Measurements from ENCODE around the gene UMPS.

GRCh38 chr3:124780761-124781475 is 50.7 kb downstream of the UMPS start:
- TF ChIP-seq, protein P1, sequence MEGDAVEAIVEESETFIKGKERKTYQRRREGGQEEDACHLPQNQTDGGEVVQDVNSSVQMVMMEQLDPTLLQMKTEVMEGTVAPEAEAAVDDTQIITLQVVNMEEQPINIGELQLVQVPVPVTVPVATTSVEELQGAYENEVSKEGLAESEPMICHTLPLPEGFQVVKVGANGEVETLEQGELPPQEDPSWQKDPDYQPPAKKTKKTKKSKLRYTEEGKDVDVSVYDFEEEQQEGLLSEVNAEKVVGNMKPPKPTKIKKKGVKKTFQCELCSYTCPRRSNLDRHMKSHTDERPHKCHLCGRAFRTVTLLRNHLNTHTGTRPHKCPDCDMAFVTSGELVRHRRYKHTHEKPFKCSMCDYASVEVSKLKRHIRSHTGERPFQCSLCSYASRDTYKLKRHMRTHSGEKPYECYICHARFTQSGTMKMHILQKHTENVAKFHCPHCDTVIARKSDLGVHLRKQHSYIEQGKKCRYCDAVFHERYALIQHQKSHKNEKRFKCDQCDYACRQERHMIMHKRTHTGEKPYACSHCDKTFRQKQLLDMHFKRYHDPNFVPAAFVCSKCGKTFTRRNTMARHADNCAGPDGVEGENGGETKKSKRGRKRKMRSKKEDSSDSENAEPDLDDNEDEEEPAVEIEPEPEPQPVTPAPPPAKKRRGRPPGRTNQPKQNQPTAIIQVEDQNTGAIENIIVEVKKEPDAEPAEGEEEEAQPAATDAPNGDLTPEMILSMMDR (IDR thresholded peaks at IDR 0.05) = no peak
- TF ChIP-seq POLR2AphosphoS5 (IDR thresholded peaks at IDR 0.05; ENCODE audit: low read depth, low read length) = no peak
- TF ChIP-seq, protein P2, sequence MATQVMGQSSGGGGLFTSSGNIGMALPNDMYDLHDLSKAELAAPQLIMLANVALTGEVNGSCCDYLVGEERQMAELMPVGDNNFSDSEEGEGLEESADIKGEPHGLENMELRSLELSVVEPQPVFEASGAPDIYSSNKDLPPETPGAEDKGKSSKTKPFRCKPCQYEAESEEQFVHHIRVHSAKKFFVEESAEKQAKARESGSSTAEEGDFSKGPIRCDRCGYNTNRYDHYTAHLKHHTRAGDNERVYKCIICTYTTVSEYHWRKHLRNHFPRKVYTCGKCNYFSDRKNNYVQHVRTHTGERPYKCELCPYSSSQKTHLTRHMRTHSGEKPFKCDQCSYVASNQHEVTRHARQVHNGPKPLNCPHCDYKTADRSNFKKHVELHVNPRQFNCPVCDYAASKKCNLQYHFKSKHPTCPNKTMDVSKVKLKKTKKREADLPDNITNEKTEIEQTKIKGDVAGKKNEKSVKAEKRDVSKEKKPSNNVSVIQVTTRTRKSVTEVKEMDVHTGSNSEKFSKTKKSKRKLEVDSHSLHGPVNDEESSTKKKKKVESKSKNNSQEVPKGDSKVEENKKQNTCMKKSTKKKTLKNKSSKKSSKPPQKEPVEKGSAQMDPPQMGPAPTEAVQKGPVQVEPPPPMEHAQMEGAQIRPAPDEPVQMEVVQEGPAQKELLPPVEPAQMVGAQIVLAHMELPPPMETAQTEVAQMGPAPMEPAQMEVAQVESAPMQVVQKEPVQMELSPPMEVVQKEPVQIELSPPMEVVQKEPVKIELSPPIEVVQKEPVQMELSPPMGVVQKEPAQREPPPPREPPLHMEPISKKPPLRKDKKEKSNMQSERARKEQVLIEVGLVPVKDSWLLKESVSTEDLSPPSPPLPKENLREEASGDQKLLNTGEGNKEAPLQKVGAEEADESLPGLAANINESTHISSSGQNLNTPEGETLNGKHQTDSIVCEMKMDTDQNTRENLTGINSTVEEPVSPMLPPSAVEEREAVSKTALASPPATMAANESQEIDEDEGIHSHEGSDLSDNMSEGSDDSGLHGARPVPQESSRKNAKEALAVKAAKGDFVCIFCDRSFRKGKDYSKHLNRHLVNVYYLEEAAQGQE (IDR thresholded peaks at IDR 0.05; ENCODE audit: insufficient read depth in 1 of 2, low read depth in 2 of 2, low read length in 1 of 2) = no peak
- TF ChIP-seq TCF7L2 (IDR thresholded peaks at IDR 0.05; ENCODE audit: low read depth, low read length) = no peak
- TF ChIP-seq SIN3A (IDR thresholded peaks at IDR 0.05; ENCODE audit: borderline replicate concordance, insufficient read depth, low read depth, low read length) = no peak
